ENCODE measurements around the gene SMAD5.

DNA sequence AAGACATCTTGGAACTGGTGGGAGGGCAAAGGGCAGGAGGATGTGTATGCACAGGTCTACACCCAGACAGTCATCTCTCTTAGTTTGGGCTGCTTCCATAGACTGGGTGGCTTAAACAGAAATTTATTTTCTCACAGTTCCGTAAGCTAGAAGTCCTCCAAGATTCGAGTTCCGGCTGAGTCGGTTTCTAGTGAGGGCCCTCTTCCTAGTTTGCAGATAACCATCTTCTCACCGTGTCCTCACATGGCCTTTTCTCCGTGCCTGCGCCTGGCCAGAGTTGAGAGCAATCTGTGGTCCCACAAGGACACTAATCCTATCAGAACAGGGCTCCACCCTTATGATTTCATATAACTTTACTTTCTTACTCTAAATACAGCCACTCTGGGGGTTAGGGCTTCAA, 56.2 kb downstream of the SMAD5 start:
- TF ChIP-seq EZH2 (IDR thresholded peaks at IDR 0.05; ENCODE audit: low read depth, low read length, severe bottlenecking) (no peak), SRF (IDR thresholded peaks at IDR 0.05; ENCODE audit: low read depth, low read length) (no peak), TEAD4 (IDR thresholded peaks at IDR 0.05; ENCODE audit: low read depth, low read length) (no peak)

Measured in H1 (cell line).